Common myeloid progenitor, CD34-positive (primary cell): ENCODE results near the gene GRID1.
A peak's percentile ranks its signal among the peaks of the same experiment; 100 is the strongest.

Source experiments
- CTCF ChIA-PET: fragments of 350-600 bp; sonication (Branson Sonifier 250); formaldehyde crosslinking; loops from one replicate; lab custom pipeline; 2021; ENCODE audit warnings: antibody characterized with exemption; lab: Charles Lee
- POLR2A ChIA-PET: fragments of 350-600 bp; sonication (Branson Sonifier 250); formaldehyde crosslinking; loops from one replicate; lab custom pipeline; 2021; ENCODE audit warnings: antibody characterized with exemption; lab: Charles Lee
- DNase-seq, 3 donors: peaks; one replicate each; pipeline versions ENCODE4 v3.0.0 to v3.0.0-alpha.2; 2013
- H3K27ac ChIP-seq, 2 experiments: 1 replicate in 1 of 2; 2 replicates in 1 of 2; pipeline ENCODE4 v1.7.0; 2013; ENCODE audit warnings: inconsistent platforms in 2 of 2, low read length in 2 of 2, mild to moderate bottlenecking in 2 of 2, low read depth in 1 of 2, moderate library complexity in 1 of 2; ENCODE audit not compliant: severe bottlenecking in 2 of 2, insufficient read depth in 1 of 2, poor library complexity in 1 of 2
- H3K27me3 ChIP-seq, 5 experiments: replicated peaks in 2 of 5; 1 replicate in 3 of 5; 2 replicates in 2 of 5; pipeline versions ENCODE4 v1.6.1 to v1.7.0; 2013; ENCODE audit warnings: low read length in 4 of 5, mild to moderate bottlenecking in 2 of 5, moderate library complexity in 2 of 5, inconsistent platforms in 1 of 5; ENCODE audit not compliant: insufficient read depth in 5 of 5, control insufficient read depth in 4 of 5
- H3K36me3 ChIP-seq, 4 experiments: 1 replicate in 2 of 4; 2 replicates in 2 of 4; pipeline versions ENCODE4 v1.6.1 to v1.7.0; 2013; ENCODE audit warnings: low read length in 3 of 4, control low read depth in 1 of 4, mild to moderate bottlenecking in 1 of 4; ENCODE audit not compliant: control insufficient read depth in 4 of 4, insufficient read depth in 4 of 4
- H3K4me1 ChIP-seq, 4 experiments: 1 replicate in 3 of 4; 2 replicates in 1 of 4; pipeline versions ENCODE4 v1.6.1 to v1.7.1; 2013; ENCODE audit warnings: low read length in 3 of 4, mild to moderate bottlenecking in 3 of 4, control low read depth in 1 of 4, inconsistent platforms in 1 of 4, moderate library complexity in 1 of 4; ENCODE audit not compliant: control insufficient read depth in 4 of 4, insufficient read depth in 4 of 4; ENCODE audit errors: control extremely low read depth in 1 of 4
- H3K4me3 ChIP-seq, 7 experiments: 1 replicate in 4 of 7; 2 replicates in 3 of 7; pipeline versions ENCODE4 v1.5.1 to v1.7.0; 2013; ENCODE audit warnings: mild to moderate bottlenecking in 7 of 7, low read length in 6 of 7, moderate library complexity in 6 of 7, inconsistent platforms in 2 of 7, low read depth in 2 of 7, control low read depth in 1 of 7; ENCODE audit not compliant: insufficient read depth in 4 of 7, control insufficient read depth in 1 of 7; ENCODE audit errors: extremely low read depth in 1 of 7
- H3K9me3 ChIP-seq, 5 experiments: 1 replicate in 4 of 5; 2 replicates in 1 of 5; pipeline versions ENCODE4 v1.6.1 to v1.7.1; 2013; ENCODE audit warnings: low read length in 4 of 5, mild to moderate bottlenecking in 2 of 5, inconsistent platforms in 1 of 5, low read depth in 1 of 5, moderate library complexity in 1 of 5; ENCODE audit not compliant: control insufficient read depth in 4 of 5, insufficient read depth in 2 of 5; ENCODE audit errors: control extremely low read depth in 1 of 5
- WGBS: methylation state at CpG from one replicate; pipeline ENCODE4 v1.1.5; 2013; ENCODE audit not compliant: insufficient coverage; 5-methylcytosine and 5-hydroxymethylcytosine counted together

Gene GRID1

GRCh38 chr10:85618841-85619240, 747.8 kb downstream of the GRID1 start:
- no peaks in the 10 kb centered on the region for H3K4me1 ChIP-seq
- H3K9me3 ChIP-seq = no peaks in the 10 kb centered on the region
- no peak overlapping the region for H3K4me3 ChIP-seq
- peaks cover 0 to 1% (median 0%) of the 10 kb centered on the region in 5 experiments for H3K27me3 ChIP-seq
- no peaks in the 10 kb centered on the region for H3K36me3 ChIP-seq
- WGBS = 85% methylated on average over 3 of the region's 3 CpGs
- POLR2A ChIA-PET = no interaction called here
- DNase-seq = no peak
- CTCF ChIA-PET = no interaction called here
- H3K27ac ChIP-seq = no peak overlapping the region

DNA sequence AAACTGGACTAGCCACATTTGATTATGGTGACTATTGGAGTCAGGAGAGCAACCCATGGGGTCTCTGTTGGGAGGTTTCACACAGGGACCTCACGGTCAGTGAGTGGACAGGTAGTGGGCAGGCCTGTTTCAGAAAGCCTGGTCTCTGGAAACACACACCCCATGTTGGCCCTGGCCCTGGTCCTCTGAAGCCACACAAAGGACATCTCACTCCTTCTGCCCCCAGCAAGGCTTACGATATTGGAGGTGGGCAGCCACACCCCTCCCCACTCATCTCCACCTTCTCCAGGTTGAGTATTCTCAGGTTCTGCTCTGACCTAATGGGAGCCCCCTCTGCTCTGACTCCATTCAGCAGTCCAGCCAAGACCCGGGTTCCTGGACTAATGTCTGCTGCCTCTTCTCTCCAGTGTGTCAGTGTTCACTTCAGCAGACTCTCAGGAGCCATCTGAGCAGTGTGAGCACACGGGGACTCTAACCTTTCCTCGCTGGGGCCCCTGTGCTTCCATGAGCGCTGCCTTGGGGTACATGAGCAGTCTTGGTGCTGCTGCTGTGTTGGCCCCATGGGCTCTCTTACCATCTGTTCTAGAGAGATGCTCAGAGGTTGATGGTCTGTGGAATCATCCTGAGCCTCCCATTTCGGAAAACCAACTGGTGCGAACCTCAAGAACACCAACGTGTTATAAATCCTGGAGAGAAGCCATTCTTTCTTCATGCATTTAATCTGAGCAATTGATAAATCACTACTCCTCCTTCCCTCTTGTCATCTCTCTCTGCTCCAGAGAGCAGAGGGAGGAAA, 748.6 kb downstream of the GRID1 start:
- DNase-seq = no peak
- no peaks in the 10 kb centered on the region for H3K9me3 ChIP-seq

GRCh38 chr10:85615556-85615955, 751.0 kb downstream of the GRID1 start:
- Histone ChIP-seq H3K36me3 (no peaks in the 10 kb centered on the region), H3K4me1 (peaks cover 0 to 16% (median 7%) of the 10 kb centered on the region in 4 experiments), H3K9me3 (no peaks in the 10 kb centered on the region), H3K4me3 (no peak overlapping the region), H3K27me3 (no peaks in the 10 kb centered on the region), H3K27ac (no peak overlapping the region)
- ChIA-PET CTCF (no interaction called here), POLR2A (no interaction called here)
- no peak for DNase-seq
- 100% methylated on average over 1 of the region's 4 CpGs for WGBS

More for the DNA sequence above, 748.6 kb downstream of the GRID1 start:
- Histone ChIP-seq H3K36me3 (no peaks in the 10 kb centered on the region), H3K4me1 (peaks cover 0 to 5% (median 2%) of the 10 kb centered on the region in 4 experiments), H3K27me3 (peaks cover 0 to 1% (median 0%) of the 10 kb centered on the region in 5 experiments), H3K27ac (no peak overlapping the region), H3K4me3 (no peak overlapping the region)
- CTCF ChIA-PET = no interaction called here
- 92% methylated on average over 6 of the region's 9 CpGs for WGBS
- POLR2A ChIA-PET = no interaction called here

GRCh38 chr10:85614981-85615380, 751.6 kb downstream of the GRID1 start:
- 100% methylated on average over 1 of the region's 2 CpGs for WGBS
- no peaks in the 10 kb centered on the region for H3K36me3 ChIP-seq
- peaks cover 0 to 16% (median 7%) of the 10 kb centered on the region in 4 experiments for H3K4me1 ChIP-seq
- H3K9me3 ChIP-seq = no peaks in the 10 kb centered on the region
- DNase-seq = no peak
- no peak overlapping the region for H3K4me3 ChIP-seq
- H3K27ac ChIP-seq = no peak overlapping the region
- ChIA-PET POLR2A (no interaction called here), CTCF (no interaction called here)
- no peaks in the 10 kb centered on the region for H3K27me3 ChIP-seq

- POLR2A ChIA-PET = no interaction called here
- Histone ChIP-seq H3K36me3 (no peaks in the 10 kb centered on the region), H3K27me3 (no peaks in the 10 kb centered on the region), H3K4me1 (peaks cover 0 to 16% (median 7%) of the 10 kb centered on the region in 4 experiments), H3K9me3 (no peaks in the 10 kb centered on the region), H3K27ac (no peak overlapping the region), H3K4me3 (no peak overlapping the region)
- DNase-seq = peak in 1 of 3 donors; percentile 5
- WGBS = no CpG with 5 or more reads among the region's 2 CpGs
- CTCF ChIA-PET = interaction anchor here (1.1 kb wide), 1 partner anchor 8 kb away, joined by 5 read pairs; no protein-coding TSS in a partner anchor
Observed at GRCh38 chr10:85614566-85614965, 752.0 kb downstream of the GRID1 start.

DNA sequence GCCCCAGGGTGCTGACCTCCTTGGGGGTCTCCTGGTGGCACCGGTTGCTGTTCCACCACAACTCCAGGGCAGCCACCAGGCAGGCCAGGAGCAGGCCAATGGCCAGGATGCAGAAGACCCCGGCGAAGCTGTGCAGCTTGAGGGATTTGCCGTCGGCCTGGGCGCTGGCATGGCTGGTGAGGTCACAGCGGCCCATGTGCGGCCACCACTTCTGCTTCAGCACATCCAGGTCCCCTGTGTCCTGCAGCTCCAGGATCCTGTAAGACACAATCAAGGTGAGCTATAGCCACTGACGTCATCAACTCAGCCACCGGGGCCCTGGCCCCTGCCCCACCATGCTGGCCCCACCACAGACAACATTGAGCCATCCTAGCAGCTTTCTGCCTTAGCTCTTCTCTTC, 753.2 kb downstream of the GRID1 start:
- Histone ChIP-seq H3K27me3 (no peaks in the 10 kb centered on the region), H3K4me1 (peaks cover 0 to 16% (median 7%) of the 10 kb centered on the region in 4 experiments), H3K27ac (no peak overlapping the region), H3K4me3 (no peak overlapping the region), H3K36me3 (no peaks in the 10 kb centered on the region), H3K9me3 (no peaks in the 10 kb centered on the region)
- no peak for DNase-seq
- 97% methylated on average over 10 of the region's 10 CpGs for whole genome bisulfite sequencing
- CTCF ChIA-PET = interaction anchor here (1.1 kb wide), 1 partner anchor 9 kb away, joined by 5 read pairs; no protein-coding TSS in a partner anchor
- POLR2A ChIA-PET = no interaction called here

GRCh38 chr10:85612833-85613232, 753.8 kb downstream of the GRID1 start:
- H3K4me1 ChIP-seq = peaks cover 0 to 16% (median 7%) of the 10 kb centered on the region in 4 experiments
- H3K27ac ChIP-seq = no peak overlapping the region
- no peaks in the 10 kb centered on the region for H3K9me3 ChIP-seq
- H3K4me3 ChIP-seq = no peak overlapping the region
- no peaks in the 10 kb centered on the region for H3K27me3 ChIP-seq
- CTCF ChIA-PET = no interaction called here
- no peaks in the 10 kb centered on the region for H3K36me3 ChIP-seq
- whole genome bisulfite sequencing = 63% methylated on average over 3 of the region's 6 CpGs
- POLR2A ChIA-PET = no interaction called here
- DNase-seq = peak in 2 of 3 donors; percentile 7 to 12
